ENCODE measurements around the gene TNFRSF14.

Gene TNFRSF14

GRCh38 chr1:2590233-2591141 lies 34.3 kb downstream of the TNFRSF14 start:
- TF ChIP-seq CTCF (conservative IDR thresholded peaks at IDR 0.05) = no peak
- H3K27ac ChIP-seq = no peak overlapping the region

GRCh38 chr1:2591233-2591580 lies 35.0 kb downstream of the TNFRSF14 start:
- no peak for TF ChIP-seq ZFX (IDR thresholded peaks at IDR 0.05)
- no peak for TF ChIP-seq CTCF (conservative IDR thresholded peaks at IDR 0.05)

GRCh38 chr1:2591581-2592261 lies 35.5 kb downstream of the TNFRSF14 start:
- TF ChIP-seq ZFX (IDR thresholded peaks at IDR 0.05) (no peak), CTCF (conservative IDR thresholded peaks at IDR 0.05) (no peak)
- H3K27ac ChIP-seq = peak overlapping the region; percentile 76

More at GRCh38 chr1:2591233-2591580, 35.0 kb downstream of the TNFRSF14 start:
- H3K27ac ChIP-seq = no peak overlapping the region

DNA sequence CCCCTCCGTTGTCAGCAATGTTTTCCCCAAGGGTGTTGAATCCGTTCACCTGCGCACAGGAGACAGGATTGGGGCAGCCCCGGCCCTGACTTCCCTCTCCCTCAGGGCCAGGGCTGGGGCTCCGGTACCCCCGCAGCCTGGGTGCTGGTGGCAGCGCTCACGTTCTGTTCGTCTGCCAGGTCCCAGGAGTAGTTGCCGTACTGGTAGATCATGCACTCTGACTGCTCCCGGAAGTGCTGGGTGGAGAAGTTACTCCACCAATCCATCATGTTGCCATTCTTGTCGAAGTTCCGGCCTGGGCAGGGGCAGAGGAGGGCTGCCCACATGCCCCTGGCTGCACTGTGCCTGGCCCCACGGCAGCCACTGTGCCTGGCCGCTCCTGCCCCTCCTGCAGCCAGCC lies 36.5 kb downstream of the TNFRSF14 start:
- H3K27ac ChIP-seq = peak overlapping the region; percentile 76

DNA sequence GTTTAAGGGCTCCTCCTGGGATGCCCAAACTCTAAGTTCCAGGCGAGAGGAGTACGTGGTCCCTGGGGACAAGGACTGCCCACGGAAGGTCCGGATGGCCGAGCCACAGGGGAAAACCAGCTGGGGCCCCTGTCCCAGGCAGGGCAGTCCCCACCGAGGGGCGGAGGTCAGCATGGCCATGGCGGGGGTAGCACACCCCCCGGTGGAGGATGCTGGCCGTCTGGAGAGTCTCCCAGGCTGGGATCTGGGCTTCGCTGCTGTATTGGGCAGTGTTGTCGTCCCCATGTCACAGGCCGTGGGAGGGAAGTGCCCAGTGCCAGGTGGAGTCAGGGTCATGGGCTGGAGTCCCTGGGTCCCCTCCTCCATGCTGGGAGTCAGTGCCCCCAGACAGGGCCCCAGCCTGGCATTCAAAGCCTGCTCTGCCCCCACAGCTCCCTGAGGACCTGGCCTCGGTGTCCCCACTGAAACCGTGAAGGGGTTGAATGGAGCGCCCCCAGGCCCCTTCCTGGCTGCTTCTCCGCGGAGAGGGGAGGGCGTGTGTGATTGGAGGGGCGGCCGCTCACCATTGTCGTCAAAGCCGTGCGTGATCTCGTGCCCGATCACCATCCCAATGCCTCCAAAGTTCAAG lies 37.2 kb downstream of the TNFRSF14 start:
- no peak for TF ChIP-seq CTCF (conservative IDR thresholded peaks at IDR 0.05)
- TF ChIP-seq ZFX (IDR thresholded peaks at IDR 0.05) = no peak

More for the DNA sequence above, 36.5 kb downstream of the TNFRSF14 start:
- TF ChIP-seq CTCF (conservative IDR thresholded peaks at IDR 0.05) (no peak), ZFX (IDR thresholded peaks at IDR 0.05) (no peak)

DNA sequence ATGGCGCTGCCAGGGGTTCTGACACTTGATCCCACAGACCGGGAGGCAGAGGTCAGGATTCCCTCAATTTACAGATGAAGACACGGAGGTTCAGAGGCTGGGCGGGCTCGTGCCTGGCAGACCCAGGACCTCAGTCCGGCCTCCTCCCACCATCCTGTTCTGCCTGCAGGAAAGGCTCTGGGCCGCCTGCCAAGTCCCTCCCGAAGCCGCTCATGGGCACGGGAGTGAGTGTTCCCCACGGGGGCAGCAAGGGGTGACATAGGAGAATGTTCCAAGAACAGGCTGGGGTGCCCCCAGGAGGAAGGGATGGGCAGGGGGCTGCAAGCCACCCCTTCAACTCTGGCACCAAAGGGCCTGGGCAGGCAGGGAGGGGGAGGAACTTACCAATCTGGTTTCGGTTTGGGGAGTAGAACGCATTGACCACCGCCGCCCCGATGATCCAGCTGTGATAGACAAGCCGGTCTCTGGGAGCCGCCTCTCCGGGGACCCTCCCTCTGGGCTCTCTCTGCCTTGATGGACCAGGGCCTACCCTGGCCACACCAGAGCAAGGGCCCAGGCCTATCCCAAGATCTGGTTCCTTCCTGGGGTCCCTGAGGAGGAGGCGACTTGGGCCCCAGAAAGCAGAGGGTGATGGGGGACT lies 38.0 kb downstream of the TNFRSF14 start:
- no peak overlapping the region for H3K27ac ChIP-seq
- TF ChIP-seq ZFX (IDR thresholded peaks at IDR 0.05) (no peak), CTCF (conservative IDR thresholded peaks at IDR 0.05) (no peak)

More for the DNA sequence above, 37.2 kb downstream of the TNFRSF14 start:
- H3K27ac ChIP-seq = peak overlapping the region; percentile 76
